ENCODE measurements around the gene ZNF70. TPM values are rescaled to one million over a fixed set of nuclear protein-coding genes. Genes with fewer than 3 reads are reported as not detected.

The ZNF70 gene
- total RNA-seq, 2 experiments from 2014 or later = 1.9 to 2.4 TPM

Other genes with a start within 250 kb of the ZNF70 start
- gene IGLL1, start 170.8 kb downstream of the ZNF70 start, total RNA-seq = not detected
- not detected for gene DRICH1, start 118.8 kb downstream of the ZNF70 start, total RNA-seq
- gene RGL4, start 60.1 kb downstream of the ZNF70 start, total RNA-seq = 10 to 100 TPM; 17.1 to 17.4 TPM
- under 1 TPM in 1 of 2 experiments, not detected in 1; 0.48 TPM for gene VPREB3, start 3.3 kb upstream of the ZNF70 start, total RNA-seq
- under 1 TPM; 0.33 to 0.74 TPM for gene C22orf15, start 11.9 kb upstream of the ZNF70 start, total RNA-seq
- 100 to 1,000 TPM; 224 to 241 TPM for gene CHCHD10, start 16.9 kb upstream of the ZNF70 start, total RNA-seq
- gene MMP11, start 21.7 kb upstream of the ZNF70 start, total RNA-seq = under 1 TPM; 0.44 to 0.64 TPM
- gene SMARCB1, start 35.9 kb upstream of the ZNF70 start, total RNA-seq = 10 to 100 TPM; 94.3 to 94.5 TPM
- gene DERL3, start 87.9 kb upstream of the ZNF70 start, total RNA-seq = 1 to 10 TPM; 4.0 to 5.9 TPM
- gene SLC2A11, start 106.8 kb upstream of the ZNF70 start, total RNA-seq = 1 to 10 TPM; 5.2 to 5.9 TPM
- 1,000 to 10,000 TPM; 1,236 to 1,275 TPM for gene MIF, start 143.3 kb upstream of the ZNF70 start, total RNA-seq
- gene GSTT2B, start 210.1 kb upstream of the ZNF70 start, total RNA-seq = not detected
- gene DDTL, start 215.8 kb upstream of the ZNF70 start, total RNA-seq = not detected
- 100 to 1,000 TPM; 103 to 108 TPM for gene DDT, start 223.3 kb upstream of the ZNF70 start, total RNA-seq
- not detected for gene GSTT2, start 229.0 kb upstream of the ZNF70 start, total RNA-seq

Measured in activated naive CD8-positive, alpha-beta T cell treated with anti-CD3 and anti-CD28 coated beads for 36 hours (primary cell).